ENCODE measurements around the gene CEBPE. TPM values are rescaled to one million over a fixed set of nuclear protein-coding genes. Genes with fewer than 3 reads are reported as not detected.

Gene CEBPE
- total and polyA plus RNA-seq, 2 experiments from 2014 or later: not detected

- H3K27ac ChIP-seq: no peak overlapping the region
- H3K4me1 ChIP-seq (ENCODE audit: insufficient read depth): peaks cover 14% of the 10 kb centered on the region
- H3K79me2 ChIP-seq (ENCODE audit: insufficient read depth): peaks cover 54% of the 10 kb centered on the region
- H3K4me2 ChIP-seq (ENCODE audit: unreplicated experiment): no peak overlapping the region
- no peaks in the 10 kb centered on the region for H3K9me2 ChIP-seq (ENCODE audit: insufficient read depth)
- 92 to 98% methylated on average over 10 of the region's 10 CpGs for WGBS, 2 experiments (ENCODE audit: low coverage in 1 of 2, low lambda C conversion rate in 2 of 2, missing lambda C conversion rate in 2 of 2)
- no peaks in the 10 kb centered on the region for H3K27me3 ChIP-seq (replicated peaks; ENCODE audit: insufficient read depth)
- in situ Hi-C loops (cut with MboI): no loop called here
- H3K9me3 ChIP-seq (ENCODE audit: low read depth): no peaks in the 10 kb centered on the region
- no peak overlapping the region for H2AFZ ChIP-seq
- H3F3A ChIP-seq (ENCODE audit: insufficient read depth): peaks cover 23% of the 10 kb centered on the region
- H3K36me3 ChIP-seq (ENCODE audit: low read depth): peaks cover 15% of the 10 kb centered on the region; the same call in 1 of the 2 replicates
- TF ChIP-seq EZH2 (IDR thresholded peaks at IDR 0.05; ENCODE audit: insufficient read depth, poor library complexity, severe bottlenecking) (no peak), EZH2phosphoT487 (IDR thresholded peaks at IDR 0.05; ENCODE audit: insufficient read depth, low read depth) (no peak)
- H4K20me1 ChIP-seq (ENCODE audit: insufficient read depth): peaks cover 18% of the 10 kb centered on the region; the same call in 1 of the 2 replicates
- H3K4me3 ChIP-seq: no peak overlapping the region
- DNase-seq: no peak
- H3K9ac ChIP-seq: no peak overlapping the region
Measured at GRCh38 chr14:23099212-23099861, 19.7 kb downstream of the CEBPE start.

DNA sequence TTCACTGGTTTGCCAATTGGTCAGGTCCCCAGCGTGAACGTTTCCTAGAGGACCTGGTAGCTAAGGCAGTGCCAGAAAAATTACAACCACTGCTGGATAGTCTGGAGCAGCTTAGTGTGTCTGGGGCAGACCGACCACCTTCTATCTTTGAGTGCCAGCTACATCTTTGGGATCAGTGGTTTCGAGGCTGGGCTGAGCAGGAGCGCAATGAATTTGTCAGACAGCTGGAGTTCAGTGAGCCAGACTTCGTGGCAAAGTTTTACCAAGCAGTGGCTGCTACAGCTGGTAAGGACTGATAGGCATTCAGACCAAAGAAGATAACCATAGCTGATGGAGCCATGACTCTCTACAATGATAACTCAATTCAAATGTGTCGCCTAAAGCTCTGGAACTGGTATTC is 21.3 kb downstream of the CEBPE start:
- no peaks in the 10 kb centered on the region for H3K9me2 ChIP-seq (ENCODE audit: insufficient read depth)
- H3K4me3 ChIP-seq: peak overlapping the region; percentile 98; the same call in 1 of the 2 replicates
- TF ChIP-seq EZH2 (IDR thresholded peaks at IDR 0.05; ENCODE audit: insufficient read depth, poor library complexity, severe bottlenecking) (no peak), EZH2phosphoT487 (IDR thresholded peaks at IDR 0.05; ENCODE audit: insufficient read depth, low read depth) (no peak)
- H3F3A ChIP-seq (ENCODE audit: insufficient read depth): peaks cover 25% of the 10 kb centered on the region
- DNase-seq: no peak
- H3K9ac ChIP-seq: no peak overlapping the region
- H2AFZ ChIP-seq: no peak overlapping the region
- peaks cover 18% of the 10 kb centered on the region; the same call in 1 of the 2 replicates for H4K20me1 ChIP-seq (ENCODE audit: insufficient read depth)
- peaks cover 69% of the 10 kb centered on the region for H3K79me2 ChIP-seq (ENCODE audit: insufficient read depth)
- peaks cover 19% of the 10 kb centered on the region; the same call in 1 of the 2 replicates for H3K36me3 ChIP-seq (ENCODE audit: low read depth)
- no peak overlapping the region for H3K4me2 ChIP-seq (ENCODE audit: unreplicated experiment)
- no peak overlapping the region for H3K27ac ChIP-seq
- no peaks in the 10 kb centered on the region for H3K27me3 ChIP-seq (replicated peaks; ENCODE audit: insufficient read depth)
- peaks cover 24% of the 10 kb centered on the region for H3K4me1 ChIP-seq (ENCODE audit: insufficient read depth)
- 97 to 98% methylated on average over 7 of the region's 7 CpGs for WGBS, 2 experiments (ENCODE audit: low coverage in 1 of 2, low lambda C conversion rate in 2 of 2, missing lambda C conversion rate in 2 of 2)
- in situ Hi-C loops (cut with MboI): no loop called here
- H3K9me3 ChIP-seq (ENCODE audit: low read depth): no peaks in the 10 kb centered on the region

GRCh38 chr14:23095196-23096108 is 23.6 kb downstream of the CEBPE start, which contains the start of gene C14orf119:
Gene C14orf119 (plus strand): TSS chr14:23095505. CDS start chr14:23097659, 2,154 bp downstream.
- H3F3A ChIP-seq (ENCODE audit: insufficient read depth): peaks cover 17% of the 10 kb centered on the region
- no peaks in the 10 kb centered on the region for H3K27me3 ChIP-seq (replicated peaks; ENCODE audit: insufficient read depth)
- H2AFZ ChIP-seq: peak within 1 kb of the TSS; percentile 77
- no peaks in the 10 kb centered on the region for H3K9me2 ChIP-seq (ENCODE audit: insufficient read depth)
- H4K20me1 ChIP-seq (ENCODE audit: insufficient read depth): peaks cover 18% of the 10 kb centered on the region; the same call in 1 of the 2 replicates
- peaks cover 30% of the 10 kb centered on the region for H3K4me1 ChIP-seq (ENCODE audit: insufficient read depth)
- peak within 1 kb of the TSS; percentile 98 for H3K4me3 ChIP-seq
- DNase-seq: peak; percentile 100
- H3K9me3 ChIP-seq (ENCODE audit: low read depth): no peaks in the 10 kb centered on the region
- TF ChIP-seq EZH2 (IDR thresholded peaks at IDR 0.05; ENCODE audit: insufficient read depth, poor library complexity, severe bottlenecking) (no peak), EZH2phosphoT487 (IDR thresholded peaks at IDR 0.05; ENCODE audit: insufficient read depth, low read depth) (no peak)
- H3K9ac ChIP-seq: peak within 1 kb of the TSS; percentile 94
- WGBS, 2 experiments (ENCODE audit: low coverage in 1 of 2, low lambda C conversion rate in 2 of 2, missing lambda C conversion rate in 2 of 2): 0% methylated on average over 46 of the region's 46 CpGs
- peaks cover 30% of the 10 kb centered on the region; the same call in 1 of the 2 replicates for H3K36me3 ChIP-seq (ENCODE audit: low read depth)
- peak within 1 kb of the TSS; percentile 98 for H3K4me2 ChIP-seq (ENCODE audit: unreplicated experiment)
- peak within 1 kb of the TSS; percentile 93 for H3K27ac ChIP-seq
- in situ Hi-C loops (cut with MboI): no loop called here
- peaks cover 91% of the 10 kb centered on the region for H3K79me2 ChIP-seq (ENCODE audit: insufficient read depth)

- Histone ChIP-seq H3K27ac (peak within 1 kb of the TSS; percentile 93), H3K4me3 (peak within 1 kb of the TSS; percentile 98), H3K36me3 (ENCODE audit: low read depth) (peaks cover 37% of the 10 kb centered on the region), H3K9ac (peak within 1 kb of the TSS; percentile 94), H3F3A (ENCODE audit: insufficient read depth) (peaks cover 11% of the 10 kb centered on the region), H3K4me2 (ENCODE audit: unreplicated experiment) (peak within 1 kb of the TSS; percentile 98), H3K79me2 (ENCODE audit: insufficient read depth) (peaks cover 91% of the 10 kb centered on the region), H3K4me1 (ENCODE audit: insufficient read depth) (peaks cover 30% of the 10 kb centered on the region), H2AFZ (peak within 1 kb of the TSS; percentile 77), H3K9me2 (ENCODE audit: insufficient read depth) (no peaks in the 10 kb centered on the region), H3K9me3 (ENCODE audit: low read depth) (no peaks in the 10 kb centered on the region), H4K20me1 (ENCODE audit: insufficient read depth) (peaks cover 18% of the 10 kb centered on the region; the same call in 1 of the 2 replicates), H3K27me3 (replicated peaks; ENCODE audit: insufficient read depth) (no peaks in the 10 kb centered on the region)
- in situ Hi-C loops (cut with MboI): no loop called here
- WGBS, 2 experiments (ENCODE audit: low coverage in 1 of 2, low lambda C conversion rate in 2 of 2, missing lambda C conversion rate in 2 of 2): 1% methylated on average over 52 to 54 of the region's 55 CpGs
- TF ChIP-seq EZH2phosphoT487 (IDR thresholded peaks at IDR 0.05; ENCODE audit: insufficient read depth, low read depth) (no peak), EZH2 (IDR thresholded peaks at IDR 0.05; ENCODE audit: insufficient read depth, poor library complexity, severe bottlenecking) (no peak)
- DNase-seq: peak; percentile 90
Measured at GRCh38 chr14:23094666-23095195, 24.3 kb downstream of the CEBPE start, which contains the start of gene ACIN1. Gene ACIN1 (minus strand): TSS chr14:23095136. CDS start chr14:23095112, 24 bp downstream.

Data from GM23248 (cell line).